Osteocyte (in vitro differentiated cells): ENCODE data around the gene NLRP1. TPM values are rescaled to one million over a fixed set of nuclear protein-coding genes. Genes with fewer than 3 reads are reported as not detected.

Experiments
- DNase-seq: peaks from one replicate; pipeline ENCODE4 v3.0.0; 2021; ENCODE audit warnings: mixed read lengths; ENCODE audit not compliant: unreplicated experiment; ENCODE audit errors: extremely low spot score
- H3K27ac Mint-ChIP-seq: one replicate; pipeline ENCODE4 v1.8.0; 2021; ENCODE audit warnings: mild to moderate bottlenecking, mixed read lengths; ENCODE audit not compliant: unreplicated experiment
- H3K27me3 Mint-ChIP-seq: one replicate; pipeline ENCODE4 v1.8.0; 2021; ENCODE audit warnings: mixed read lengths; ENCODE audit not compliant: unreplicated experiment
- H3K36me3 Mint-ChIP-seq: one replicate; pipeline ENCODE4 v1.8.0; 2021; ENCODE audit warnings: mixed read lengths; ENCODE audit not compliant: unreplicated experiment
- H3K4me1 Mint-ChIP-seq: one replicate; pipeline ENCODE4 v1.8.0; 2021; ENCODE audit warnings: mixed read lengths; ENCODE audit not compliant: unreplicated experiment
- H3K4me3 Mint-ChIP-seq: one replicate; pipeline ENCODE4 v1.8.0; 2021; ENCODE audit warnings: mild to moderate bottlenecking, moderate library complexity, mixed read lengths; ENCODE audit not compliant: unreplicated experiment
- H3K9me3 Mint-ChIP-seq: one replicate; pipeline ENCODE4 v1.8.0; 2021; ENCODE audit warnings: mixed read lengths; ENCODE audit not compliant: unreplicated experiment
- total RNA-seq: library from RNA; stranded (reverse); gene quantifications from 2 replicates; pipeline ENCODE4 v1.2.1, GENCODE V29; 2021
- TF ChIP-seq, protein P1 (sequence below): fragments of 200-600 bp; sonication (generic); IDR thresholded peaks from 2 replicates; pipeline ENCODE4 v1.5.0; 2021; ENCODE audit warnings: antibody characterized with exemption, mild to moderate bottlenecking, moderate library complexity

The NLRP1 gene
- total RNA-seq, 1 donor from 2014 or later = 27.1 TPM

DNA sequence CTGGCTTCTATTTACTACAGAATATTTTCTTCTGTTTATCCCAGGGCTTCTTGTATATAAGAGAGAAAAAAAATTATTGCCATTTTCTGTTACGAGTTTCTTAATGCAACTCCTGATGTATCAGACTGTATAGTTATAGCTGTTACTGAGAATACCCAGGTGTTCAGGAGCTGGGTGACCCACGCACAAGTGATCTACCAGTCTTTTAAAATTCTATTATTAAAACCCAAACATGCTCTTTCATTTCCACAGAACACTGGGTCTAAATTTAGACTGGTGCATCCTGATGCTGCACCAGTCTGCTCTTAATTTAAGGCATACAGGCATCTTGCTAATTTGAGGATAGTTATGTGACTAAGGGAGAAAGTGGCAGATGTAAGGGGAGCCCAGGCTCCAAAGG, 31.2 kb upstream of the NLRP1 start:
- TF ChIP-seq, protein P1, sequence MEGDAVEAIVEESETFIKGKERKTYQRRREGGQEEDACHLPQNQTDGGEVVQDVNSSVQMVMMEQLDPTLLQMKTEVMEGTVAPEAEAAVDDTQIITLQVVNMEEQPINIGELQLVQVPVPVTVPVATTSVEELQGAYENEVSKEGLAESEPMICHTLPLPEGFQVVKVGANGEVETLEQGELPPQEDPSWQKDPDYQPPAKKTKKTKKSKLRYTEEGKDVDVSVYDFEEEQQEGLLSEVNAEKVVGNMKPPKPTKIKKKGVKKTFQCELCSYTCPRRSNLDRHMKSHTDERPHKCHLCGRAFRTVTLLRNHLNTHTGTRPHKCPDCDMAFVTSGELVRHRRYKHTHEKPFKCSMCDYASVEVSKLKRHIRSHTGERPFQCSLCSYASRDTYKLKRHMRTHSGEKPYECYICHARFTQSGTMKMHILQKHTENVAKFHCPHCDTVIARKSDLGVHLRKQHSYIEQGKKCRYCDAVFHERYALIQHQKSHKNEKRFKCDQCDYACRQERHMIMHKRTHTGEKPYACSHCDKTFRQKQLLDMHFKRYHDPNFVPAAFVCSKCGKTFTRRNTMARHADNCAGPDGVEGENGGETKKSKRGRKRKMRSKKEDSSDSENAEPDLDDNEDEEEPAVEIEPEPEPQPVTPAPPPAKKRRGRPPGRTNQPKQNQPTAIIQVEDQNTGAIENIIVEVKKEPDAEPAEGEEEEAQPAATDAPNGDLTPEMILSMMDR = no peak
- Mint-ChIP-seq H3K4me1 (no peaks in the 10 kb centered on the region), H3K4me3 (no peak overlapping the region)

DNA sequence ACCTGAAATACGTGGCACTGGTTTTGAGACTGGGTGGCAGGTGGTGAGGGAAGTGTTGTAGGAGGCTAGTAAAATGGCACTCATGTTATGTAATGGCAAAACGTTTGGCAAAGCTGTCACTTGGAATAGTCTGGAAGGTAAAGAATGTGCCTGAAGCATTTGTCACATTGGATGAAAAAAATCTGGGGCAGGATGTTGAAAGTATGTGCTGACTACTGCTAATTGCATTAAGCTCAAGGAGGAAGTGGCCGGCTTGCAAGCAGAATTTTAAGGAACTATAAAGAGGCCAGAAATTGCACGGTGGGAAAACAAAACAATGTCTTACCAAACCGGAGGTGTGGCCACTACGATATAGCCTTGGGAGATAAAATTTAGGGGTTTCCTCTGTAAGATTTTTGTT, 26.6 kb upstream of the NLRP1 start:
- H3K27me3 Mint-ChIP-seq = peaks cover 5% of the 10 kb centered on the region
- H3K4me3 Mint-ChIP-seq = no peak overlapping the region
- H3K36me3 Mint-ChIP-seq = no peaks in the 10 kb centered on the region
- TF ChIP-seq, protein P1 = no peak
- no peaks in the 10 kb centered on the region for H3K4me1 Mint-ChIP-seq
- DNase-seq = no peak
- H3K27ac Mint-ChIP-seq = no peak overlapping the region
- no peaks in the 10 kb centered on the region for H3K9me3 Mint-ChIP-seq

More for the DNA sequence above, 31.2 kb upstream of the NLRP1 start:
- no peaks in the 10 kb centered on the region for H3K36me3 Mint-ChIP-seq
- H3K27ac Mint-ChIP-seq = no peak overlapping the region
- no peaks in the 10 kb centered on the region for H3K9me3 Mint-ChIP-seq
- no peak for DNase-seq
- H3K27me3 Mint-ChIP-seq = peaks cover 9% of the 10 kb centered on the region

DNA sequence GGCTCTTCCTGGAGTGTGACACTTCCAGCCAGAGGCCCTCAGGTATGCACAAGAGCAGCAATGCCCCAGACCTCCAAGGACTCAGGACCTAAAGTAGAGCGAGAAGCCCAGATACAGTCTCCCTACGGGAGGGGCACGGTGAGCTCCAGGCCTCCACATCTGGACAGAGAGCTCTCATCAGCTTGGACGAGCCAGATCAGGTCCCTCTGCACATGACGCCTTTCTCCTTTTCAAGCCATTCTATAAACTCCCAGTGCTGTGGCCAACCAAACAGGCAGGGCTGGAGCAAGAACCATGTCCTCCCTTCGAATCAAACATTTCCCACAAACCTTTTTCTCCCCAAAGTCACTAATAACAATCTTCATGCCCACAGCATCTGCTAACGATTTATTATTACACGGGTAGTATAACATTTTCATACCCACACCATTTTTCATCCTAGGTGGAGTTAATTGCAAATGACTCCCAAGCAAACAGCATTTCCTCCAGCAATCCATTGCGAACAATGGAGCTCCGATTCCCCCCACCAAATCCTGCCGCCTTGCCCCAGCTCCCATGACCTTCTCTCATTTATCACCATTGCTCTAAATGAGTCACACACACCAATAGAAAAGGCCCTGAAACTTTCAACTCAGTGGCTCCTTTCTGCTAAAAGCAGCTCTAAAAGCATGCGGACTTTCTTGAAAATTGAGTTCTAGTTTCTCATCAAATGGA, 24.2 kb upstream of the NLRP1 start:
- peaks cover 5% of the 10 kb centered on the region for H3K27me3 Mint-ChIP-seq
- TF ChIP-seq, protein P1 = no peak
- H3K27ac Mint-ChIP-seq = no peak overlapping the region
- no peaks in the 10 kb centered on the region for H3K4me1 Mint-ChIP-seq
- no peak overlapping the region for H3K4me3 Mint-ChIP-seq
- no peaks in the 10 kb centered on the region for H3K36me3 Mint-ChIP-seq
- no peak for DNase-seq
- no peaks in the 10 kb centered on the region for H3K9me3 Mint-ChIP-seq

DNA sequence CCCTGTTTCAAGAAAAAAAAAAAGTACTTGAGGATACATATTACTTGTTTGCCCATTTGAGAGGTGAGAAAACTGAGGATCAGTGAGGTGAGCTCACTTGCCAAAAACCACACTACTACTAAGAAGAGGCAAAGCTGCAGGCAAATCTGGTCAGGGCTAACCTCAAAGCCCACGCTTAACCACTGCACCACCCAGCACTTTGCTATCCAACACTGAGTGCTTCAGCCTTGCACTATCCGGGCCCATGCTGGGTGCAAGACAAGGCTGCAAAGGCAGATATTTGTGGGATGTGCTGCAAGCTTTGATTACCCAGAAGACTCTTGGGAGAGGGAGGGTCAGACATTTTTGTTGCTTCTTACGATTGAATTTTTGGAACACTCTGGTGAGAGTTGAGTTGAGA, 23.6 kb upstream of the NLRP1 start:
- no peak overlapping the region for H3K27ac Mint-ChIP-seq
- H3K9me3 Mint-ChIP-seq = no peaks in the 10 kb centered on the region
- TF ChIP-seq, protein P1 = no peak
- no peaks in the 10 kb centered on the region for H3K4me1 Mint-ChIP-seq
- H3K4me3 Mint-ChIP-seq = no peak overlapping the region
- H3K36me3 Mint-ChIP-seq = no peaks in the 10 kb centered on the region
- peaks cover 5% of the 10 kb centered on the region for H3K27me3 Mint-ChIP-seq
- DNase-seq = no peak

DNA sequence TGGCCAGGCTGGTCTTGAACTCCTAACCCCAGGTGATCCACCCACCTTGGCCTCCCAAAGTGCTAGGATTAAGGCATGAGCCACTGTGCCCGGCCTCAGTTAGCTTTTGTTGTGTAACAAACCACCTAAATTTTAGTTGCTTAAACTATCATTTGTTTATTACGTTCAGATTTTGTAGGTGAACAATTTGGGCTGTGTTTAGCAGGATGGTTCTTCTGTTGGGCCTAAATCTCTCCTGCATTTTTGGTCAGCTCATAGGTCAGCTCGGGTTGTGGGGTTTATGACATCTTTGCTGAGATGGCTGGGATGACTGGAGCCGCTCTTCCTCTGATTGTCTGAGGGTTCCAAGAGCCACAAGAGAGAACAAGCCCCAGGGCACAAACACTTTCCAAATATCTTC, 21.1 kb upstream of the NLRP1 start:
- DNase-seq = no peak
- Mint-ChIP-seq H3K9me3 (no peaks in the 10 kb centered on the region), H3K27me3 (peaks cover 15% of the 10 kb centered on the region), H3K36me3 (no peaks in the 10 kb centered on the region), H3K27ac (no peak overlapping the region), H3K4me1 (no peaks in the 10 kb centered on the region), H3K4me3 (no peak overlapping the region)
- TF ChIP-seq, protein P1 = no peak
